Neural cell (in vitro differentiated cells): ENCODE results near the gene ZNF618. TPM values are rescaled to one million over a fixed set of nuclear protein-coding genes. Genes with fewer than 3 reads are reported as not detected.

Experiments
- H2AFZ ChIP-seq: fragments of 200-600, 300-800 bp; sonication (generic), shearing (Covaris generic); 2 replicates; pipeline ENCODE4 v1.6.0; 2014; ENCODE audit warnings: low read depth, mild to moderate bottlenecking, antibody characterized with exemption, low read length, moderate library complexity
- H3F3A ChIP-seq: fragments of 200-600 bp; shearing (Covaris generic); 2 replicates; pipeline ENCODE4 v1.6.1; 2016; ENCODE audit warnings: mild to moderate bottlenecking, moderate library complexity, mixed read lengths, antibody characterized with exemption, low read length; ENCODE audit not compliant: insufficient read depth, poor library complexity, severe bottlenecking
- H3K27ac ChIP-seq: fragments of 200-600, 300-800 bp; sonication (generic), shearing (Covaris generic); 2 replicates; pipeline ENCODE4 v1.5.1; 2014; ENCODE audit warnings: mild to moderate bottlenecking, low read length, moderate library complexity
- H3K27me3 ChIP-seq: fragments of 300-800, 200-600 bp; sonication (generic), shearing (Covaris generic); 2 replicates; pipeline ENCODE4 v1.6.0; 2014; ENCODE audit warnings: mild to moderate bottlenecking, low read depth, low read length, moderate library complexity; ENCODE audit not compliant: insufficient read depth
- H3K36me3 ChIP-seq: fragments of 300-800, 200-600 bp; sonication (generic), shearing (Covaris generic); 2 replicates; pipeline ENCODE4 v1.5.1; 2014; ENCODE audit warnings: mild to moderate bottlenecking, antibody characterized with exemption, low read length, moderate library complexity; ENCODE audit not compliant: insufficient read depth
- H3K4me2 ChIP-seq: fragments of 300-800, 200-600 bp; sonication (generic), shearing (Covaris generic); 2 replicates; pipeline ENCODE4 v1.6.0; 2014; ENCODE audit warnings: mild to moderate bottlenecking, low read length
- H3K4me3 ChIP-seq: fragments of 300-800, 200-600 bp; sonication (generic), shearing (Covaris generic); 2 replicates; pipeline ENCODE4 v1.5.1; 2014; ENCODE audit warnings: mild to moderate bottlenecking, low read length, moderate library complexity
- H3K79me2 ChIP-seq: fragments of 200-600 bp; shearing (Covaris generic); replicated peaks from 2 replicates; pipeline ENCODE4 v1.6.0; 2014; ENCODE audit warnings: mild to moderate bottlenecking, low read length, moderate library complexity; ENCODE audit not compliant: insufficient read depth
- H3K9ac ChIP-seq: fragments of 300-800, 200-600 bp; sonication (generic), shearing (Covaris generic); 2 replicates; pipeline ENCODE4 v1.6.1; 2016; ENCODE audit warnings: mild to moderate bottlenecking, low read length, mixed read lengths
- H3K9me2 ChIP-seq: fragments of 200-600 bp; shearing (Covaris generic); 2 replicates; pipeline ENCODE4 v1.6.1; 2016; ENCODE audit warnings: mild to moderate bottlenecking, low read length, mixed read lengths; ENCODE audit not compliant: insufficient read depth
- H3K9me3 ChIP-seq: fragments of 200-600, 300-800 bp; sonication (generic), shearing (Covaris generic); 2 replicates; pipeline ENCODE4 v1.6.1; 2016; ENCODE audit warnings: mild to moderate bottlenecking, mixed run types, low read length, moderate library complexity, mixed read lengths
- H4K20me1 ChIP-seq: fragments of 200-600 bp; shearing (Covaris generic); 2 replicates; pipeline ENCODE4 v1.6.1; 2016; ENCODE audit warnings: mild to moderate bottlenecking, mixed run types; ENCODE audit not compliant: insufficient read depth
- EP300 ChIP-seq: fragments of 450-650 bp; conservative IDR thresholded peaks from 2 replicates; pipeline ENCODE4 v1.6.1; 2014; ENCODE audit warnings: antibody characterized with exemption, mild to moderate bottlenecking, moderate library complexity; ENCODE audit not compliant: poor library complexity, severe bottlenecking
- EZH2 ChIP-seq: fragments of 200-600, 300-800 bp; shearing (Covaris generic), sonication (generic); IDR thresholded peaks from 2 replicates; pipeline ENCODE4 v1.6.1; 2014; ENCODE audit warnings: antibody characterized with exemption, low read length, borderline replicate concordance, mild to moderate bottlenecking; ENCODE audit not compliant: insufficient read depth, poor library complexity, severe bottlenecking
- MXI1 ChIP-seq: fragments of 450-650 bp; conservative IDR thresholded peaks from 2 replicates; pipeline ENCODE4 v1.6.1; 2014; ENCODE audit warnings: antibody characterized with exemption, mild to moderate bottlenecking; ENCODE audit not compliant: poor library complexity, severe bottlenecking
- POLR2AphosphoS5 ChIP-seq: IDR thresholded peaks from 2 replicates; pipeline ENCODE4 v1.6.1; 2012
- RAD21 ChIP-seq: fragments of 450-650 bp; conservative IDR thresholded peaks from 2 replicates; pipeline ENCODE4 v1.6.1; 2014; ENCODE audit warnings: antibody characterized with exemption, mild to moderate bottlenecking, moderate library complexity
- SMC3 ChIP-seq: fragments of 450-650 bp; conservative IDR thresholded peaks from 2 replicates; pipeline ENCODE4 v1.6.1; 2014; ENCODE audit warnings: antibody characterized with exemption, mild to moderate bottlenecking, moderate library complexity; ENCODE audit not compliant: poor library complexity
- TAF1 ChIP-seq: IDR thresholded peaks from 2 replicates; pipeline ENCODE4 v1.6.1; 2012; ENCODE audit warnings: low read depth
- polyA plus RNA-seq: library from polyadenylated mRNA; depleted of rRNA; stranded (reverse); fragments of >200 nt; gene quantifications from 2 replicates; pipeline ENCODE4 v1.2.3, GENCODE V29; 2014
- TF ChIP-seq, protein P1 (sequence below): fragments of 450-650 bp; IDR thresholded peaks from 2 replicates; pipeline ENCODE4 v1.5.1; 2014; ENCODE audit warnings: antibody characterized with exemption, mild to moderate bottlenecking, moderate library complexity; ENCODE audit not compliant: poor library complexity, severe bottlenecking
- TF ChIP-seq, protein P2 (sequence below): IDR thresholded peaks from 2 replicates; pipeline ENCODE4 v1.6.1; 2012; ENCODE audit warnings: borderline replicate concordance

Gene ZNF618
- polyA plus RNA-seq, 1 donor from 2014 or later = 7.1 TPM

DNA sequence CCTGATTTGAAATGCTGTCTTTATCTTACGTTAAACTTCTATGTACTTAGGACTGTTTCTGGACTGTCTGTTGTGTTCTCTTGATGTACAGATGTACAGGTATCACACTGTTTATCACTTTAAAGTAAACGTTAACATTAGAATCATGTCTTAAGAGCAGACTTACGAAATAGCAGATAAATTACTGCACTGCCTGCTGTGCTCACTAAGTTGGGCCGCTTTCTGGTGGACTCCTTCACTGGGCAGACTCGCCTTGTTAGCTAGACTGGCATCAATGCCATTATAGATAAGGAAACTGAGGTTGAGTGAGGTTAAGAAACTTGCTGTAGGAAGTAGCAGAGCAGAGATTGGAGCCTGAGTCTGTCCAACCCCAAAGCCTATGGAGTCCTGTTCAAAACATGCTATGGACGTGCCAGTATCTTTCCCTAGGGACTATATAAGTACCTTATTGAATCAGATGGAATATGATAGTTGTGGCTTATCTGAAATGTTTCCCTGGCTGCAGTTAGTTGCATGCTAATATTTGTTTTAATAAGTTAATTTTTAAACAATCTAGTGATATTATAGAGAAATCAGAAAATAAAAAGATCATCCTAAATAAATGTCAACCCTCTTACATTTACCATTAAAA is 16.9 kb downstream of the ZNF618 start (continued):
- TF ChIP-seq, protein P1, sequence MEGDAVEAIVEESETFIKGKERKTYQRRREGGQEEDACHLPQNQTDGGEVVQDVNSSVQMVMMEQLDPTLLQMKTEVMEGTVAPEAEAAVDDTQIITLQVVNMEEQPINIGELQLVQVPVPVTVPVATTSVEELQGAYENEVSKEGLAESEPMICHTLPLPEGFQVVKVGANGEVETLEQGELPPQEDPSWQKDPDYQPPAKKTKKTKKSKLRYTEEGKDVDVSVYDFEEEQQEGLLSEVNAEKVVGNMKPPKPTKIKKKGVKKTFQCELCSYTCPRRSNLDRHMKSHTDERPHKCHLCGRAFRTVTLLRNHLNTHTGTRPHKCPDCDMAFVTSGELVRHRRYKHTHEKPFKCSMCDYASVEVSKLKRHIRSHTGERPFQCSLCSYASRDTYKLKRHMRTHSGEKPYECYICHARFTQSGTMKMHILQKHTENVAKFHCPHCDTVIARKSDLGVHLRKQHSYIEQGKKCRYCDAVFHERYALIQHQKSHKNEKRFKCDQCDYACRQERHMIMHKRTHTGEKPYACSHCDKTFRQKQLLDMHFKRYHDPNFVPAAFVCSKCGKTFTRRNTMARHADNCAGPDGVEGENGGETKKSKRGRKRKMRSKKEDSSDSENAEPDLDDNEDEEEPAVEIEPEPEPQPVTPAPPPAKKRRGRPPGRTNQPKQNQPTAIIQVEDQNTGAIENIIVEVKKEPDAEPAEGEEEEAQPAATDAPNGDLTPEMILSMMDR = no peak

DNA sequence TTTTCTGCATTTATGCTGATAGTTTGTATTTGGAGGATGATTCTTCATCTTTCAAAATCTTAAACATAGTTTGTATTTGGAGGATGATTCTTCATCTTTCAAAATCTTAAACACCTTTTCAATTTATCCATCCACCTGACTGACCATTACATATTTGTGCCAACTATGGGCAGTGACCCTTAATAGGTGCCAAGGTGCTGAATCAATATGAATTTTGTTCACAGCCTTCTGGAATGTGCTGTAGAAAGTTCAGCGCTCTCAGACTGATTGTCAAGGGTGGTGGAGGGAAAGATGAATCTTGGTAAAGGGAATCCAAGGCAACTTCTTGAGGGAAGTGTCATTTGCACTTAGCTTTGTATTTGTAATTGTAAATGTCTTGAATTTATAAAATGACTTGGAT is 18.1 kb downstream of the ZNF618 start:
- Histone ChIP-seq H3K79me2 (peaks cover 96% of the 10 kb centered on the region), H3K9me2 (no peaks in the 10 kb centered on the region), H4K20me1 (no peaks in the 10 kb centered on the region), H3K27me3 (no peaks in the 10 kb centered on the region), H3K9ac (no peak overlapping the region), H3F3A (no peaks in the 10 kb centered on the region), H2AFZ (no peak overlapping the region), H3K36me3 (no peaks in the 10 kb centered on the region), H3K27ac (no peak overlapping the region), H3K4me3 (no peak overlapping the region), H3K9me3 (peaks cover 6% of the 10 kb centered on the region), H3K4me2 (no peak overlapping the region)
- TF ChIP-seq POLR2AphosphoS5 (no peak), TAF1 (no peak), EZH2 (no peak), EP300 (no peak)

- no peaks in the 10 kb centered on the region for H4K20me1 ChIP-seq
- H3K9ac ChIP-seq = no peak overlapping the region
- H3K9me2 ChIP-seq = no peaks in the 10 kb centered on the region
- TF ChIP-seq, protein P1 = no peak
- TF ChIP-seq EZH2 = no peak
- no peak for TF ChIP-seq MXI1
- no peak for TF ChIP-seq TAF1
- H2AFZ ChIP-seq = no peak overlapping the region
- H3K4me3 ChIP-seq = no peak overlapping the region
- H3K79me2 ChIP-seq = peaks cover 92% of the 10 kb centered on the region
- no peak overlapping the region for H3K4me2 ChIP-seq
- peaks cover 7% of the 10 kb centered on the region for H3K9me3 ChIP-seq
- H3K27ac ChIP-seq = no peak overlapping the region
- no peaks in the 10 kb centered on the region for H3F3A ChIP-seq
- H3K36me3 ChIP-seq = no peaks in the 10 kb centered on the region
- H3K27me3 ChIP-seq = no peaks in the 10 kb centered on the region
Measured at GRCh38 chr9:113895526-113895925, 19.4 kb downstream of the ZNF618 start.

- no peaks in the 10 kb centered on the region for H3K27me3 ChIP-seq
- no peaks in the 10 kb centered on the region for H3K9me2 ChIP-seq
- no peak overlapping the region for H3K4me3 ChIP-seq
- H3K9ac ChIP-seq = no peak overlapping the region
- no peak overlapping the region for H3K4me2 ChIP-seq
- peaks cover 7% of the 10 kb centered on the region for H3K9me3 ChIP-seq
- no peak overlapping the region for H3K27ac ChIP-seq
- TF ChIP-seq EP300 = no peak
- TF ChIP-seq EZH2 = no peak
- no peak for TF ChIP-seq MXI1
- TF ChIP-seq, protein P1 = no peak
- TF ChIP-seq SMC3 = no peak
- no peak for TF ChIP-seq RAD21
- TF ChIP-seq, protein P2, sequence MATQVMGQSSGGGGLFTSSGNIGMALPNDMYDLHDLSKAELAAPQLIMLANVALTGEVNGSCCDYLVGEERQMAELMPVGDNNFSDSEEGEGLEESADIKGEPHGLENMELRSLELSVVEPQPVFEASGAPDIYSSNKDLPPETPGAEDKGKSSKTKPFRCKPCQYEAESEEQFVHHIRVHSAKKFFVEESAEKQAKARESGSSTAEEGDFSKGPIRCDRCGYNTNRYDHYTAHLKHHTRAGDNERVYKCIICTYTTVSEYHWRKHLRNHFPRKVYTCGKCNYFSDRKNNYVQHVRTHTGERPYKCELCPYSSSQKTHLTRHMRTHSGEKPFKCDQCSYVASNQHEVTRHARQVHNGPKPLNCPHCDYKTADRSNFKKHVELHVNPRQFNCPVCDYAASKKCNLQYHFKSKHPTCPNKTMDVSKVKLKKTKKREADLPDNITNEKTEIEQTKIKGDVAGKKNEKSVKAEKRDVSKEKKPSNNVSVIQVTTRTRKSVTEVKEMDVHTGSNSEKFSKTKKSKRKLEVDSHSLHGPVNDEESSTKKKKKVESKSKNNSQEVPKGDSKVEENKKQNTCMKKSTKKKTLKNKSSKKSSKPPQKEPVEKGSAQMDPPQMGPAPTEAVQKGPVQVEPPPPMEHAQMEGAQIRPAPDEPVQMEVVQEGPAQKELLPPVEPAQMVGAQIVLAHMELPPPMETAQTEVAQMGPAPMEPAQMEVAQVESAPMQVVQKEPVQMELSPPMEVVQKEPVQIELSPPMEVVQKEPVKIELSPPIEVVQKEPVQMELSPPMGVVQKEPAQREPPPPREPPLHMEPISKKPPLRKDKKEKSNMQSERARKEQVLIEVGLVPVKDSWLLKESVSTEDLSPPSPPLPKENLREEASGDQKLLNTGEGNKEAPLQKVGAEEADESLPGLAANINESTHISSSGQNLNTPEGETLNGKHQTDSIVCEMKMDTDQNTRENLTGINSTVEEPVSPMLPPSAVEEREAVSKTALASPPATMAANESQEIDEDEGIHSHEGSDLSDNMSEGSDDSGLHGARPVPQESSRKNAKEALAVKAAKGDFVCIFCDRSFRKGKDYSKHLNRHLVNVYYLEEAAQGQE = no peak
- H3K79me2 ChIP-seq = peaks cover 85% of the 10 kb centered on the region
- H3K36me3 ChIP-seq = no peaks in the 10 kb centered on the region
- no peaks in the 10 kb centered on the region for H3F3A ChIP-seq
- H4K20me1 ChIP-seq = no peaks in the 10 kb centered on the region
- H2AFZ ChIP-seq = no peak overlapping the region
Measured at GRCh38 chr9:113896713-113897112, 20.6 kb downstream of the ZNF618 start.
